ENCODE data around the gene GOLGA1.
A peak's percentile ranks its signal among the peaks of the same experiment; 100 is the strongest.
"Not testable (repeated sequence)": the region's sequence is repeated elsewhere in the genome, so short reads cannot be mapped to it uniquely, and the experiment has no call there.

The GOLGA1 gene

DNA sequence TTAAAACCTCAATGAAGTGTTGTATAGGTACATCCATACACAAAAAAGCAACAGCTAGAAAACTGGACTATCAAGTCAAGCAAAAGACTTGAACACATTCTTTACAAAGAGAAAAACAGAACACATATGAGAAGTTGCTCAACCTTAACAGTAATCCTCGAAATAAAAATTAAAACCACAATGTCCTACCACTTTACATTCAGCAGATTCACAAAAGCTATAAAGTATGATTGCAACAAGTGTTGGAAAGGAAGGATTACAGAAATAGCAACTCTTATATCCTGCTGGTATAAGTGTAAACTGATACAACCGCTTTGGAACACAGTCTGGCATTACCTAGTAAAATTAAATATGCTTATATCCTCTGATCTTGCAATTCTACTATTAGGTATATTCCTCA, 28.5 kb upstream of the GOLGA1 start:
- no peak for DNase-seq (ENCODE audit: low read depth)
- no peak overlapping the region for H3K4me3 ChIP-seq (replicated peaks; ENCODE audit: low read depth, low read length)
- TF ChIP-seq, protein P1, sequence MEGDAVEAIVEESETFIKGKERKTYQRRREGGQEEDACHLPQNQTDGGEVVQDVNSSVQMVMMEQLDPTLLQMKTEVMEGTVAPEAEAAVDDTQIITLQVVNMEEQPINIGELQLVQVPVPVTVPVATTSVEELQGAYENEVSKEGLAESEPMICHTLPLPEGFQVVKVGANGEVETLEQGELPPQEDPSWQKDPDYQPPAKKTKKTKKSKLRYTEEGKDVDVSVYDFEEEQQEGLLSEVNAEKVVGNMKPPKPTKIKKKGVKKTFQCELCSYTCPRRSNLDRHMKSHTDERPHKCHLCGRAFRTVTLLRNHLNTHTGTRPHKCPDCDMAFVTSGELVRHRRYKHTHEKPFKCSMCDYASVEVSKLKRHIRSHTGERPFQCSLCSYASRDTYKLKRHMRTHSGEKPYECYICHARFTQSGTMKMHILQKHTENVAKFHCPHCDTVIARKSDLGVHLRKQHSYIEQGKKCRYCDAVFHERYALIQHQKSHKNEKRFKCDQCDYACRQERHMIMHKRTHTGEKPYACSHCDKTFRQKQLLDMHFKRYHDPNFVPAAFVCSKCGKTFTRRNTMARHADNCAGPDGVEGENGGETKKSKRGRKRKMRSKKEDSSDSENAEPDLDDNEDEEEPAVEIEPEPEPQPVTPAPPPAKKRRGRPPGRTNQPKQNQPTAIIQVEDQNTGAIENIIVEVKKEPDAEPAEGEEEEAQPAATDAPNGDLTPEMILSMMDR (IDR thresholded peaks at IDR 0.05; ENCODE audit: low read length, missing control alignments) = no peak

DNA sequence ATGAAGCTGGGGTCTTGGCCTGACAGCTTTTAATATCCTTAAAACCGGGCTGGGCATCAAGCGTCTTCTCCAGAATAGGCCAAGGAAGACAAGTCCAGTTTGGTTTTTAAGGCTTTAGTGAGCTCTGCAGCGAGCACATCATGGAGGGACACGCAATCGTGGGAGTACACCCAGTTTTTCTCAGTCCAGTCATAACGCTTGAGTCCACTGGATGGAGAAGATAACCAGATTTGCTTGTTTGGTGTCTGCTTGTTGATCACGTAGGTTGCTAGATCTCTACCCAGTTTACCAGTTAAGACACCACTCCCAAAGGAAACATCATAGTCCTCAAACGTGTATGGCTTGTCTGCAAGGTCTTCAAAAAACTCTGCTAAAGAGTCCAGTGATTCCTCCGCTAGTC, 27.4 kb upstream of the GOLGA1 start:
- DNase-seq (ENCODE audit: low read depth) = no peak
- TF ChIP-seq, protein P1 (IDR thresholded peaks at IDR 0.05; ENCODE audit: low read length, missing control alignments) = no peak
- no peak overlapping the region for H3K4me3 ChIP-seq (replicated peaks; ENCODE audit: low read depth, low read length)

DNA sequence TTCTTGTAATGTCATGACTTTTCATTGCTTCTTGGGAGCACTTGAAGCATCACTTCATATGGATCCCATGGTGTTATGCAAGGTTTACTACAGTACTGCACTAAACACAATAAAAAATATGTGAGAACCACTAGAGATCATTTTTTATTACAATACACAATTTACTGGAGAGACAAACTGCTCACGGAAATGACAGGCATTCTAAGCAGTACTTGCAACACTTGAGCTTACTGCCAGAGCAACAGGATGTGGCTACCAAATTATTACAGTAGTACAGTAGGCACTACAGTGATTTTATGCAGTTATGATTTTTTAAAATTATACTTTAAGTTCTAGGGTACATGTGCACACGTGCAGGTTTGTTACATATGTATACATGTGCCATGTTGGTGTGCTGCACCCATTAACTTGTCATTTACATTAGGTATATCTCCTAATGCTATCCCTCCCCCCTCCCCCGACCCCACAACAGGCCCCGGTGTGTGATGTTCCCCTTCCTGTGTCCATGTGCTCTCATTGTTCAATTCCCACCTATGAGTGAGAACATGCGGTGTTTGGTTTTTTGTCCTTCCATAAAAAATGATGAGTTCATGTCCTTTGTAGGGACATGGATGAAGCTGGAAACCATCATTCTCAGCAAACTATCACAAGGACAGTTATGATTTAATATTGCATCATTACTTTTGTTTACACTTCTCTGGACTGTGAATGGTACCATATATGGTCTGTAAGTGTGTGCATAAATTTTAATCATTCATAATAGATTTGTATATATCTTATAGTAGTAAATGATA, 25.1 kb upstream of the GOLGA1 start:
- not testable (repeated sequence) for H3K4me3 ChIP-seq (replicated peaks; ENCODE audit: low read depth, low read length)
- DNase-seq (ENCODE audit: low read depth) = peak; percentile 22

DNA sequence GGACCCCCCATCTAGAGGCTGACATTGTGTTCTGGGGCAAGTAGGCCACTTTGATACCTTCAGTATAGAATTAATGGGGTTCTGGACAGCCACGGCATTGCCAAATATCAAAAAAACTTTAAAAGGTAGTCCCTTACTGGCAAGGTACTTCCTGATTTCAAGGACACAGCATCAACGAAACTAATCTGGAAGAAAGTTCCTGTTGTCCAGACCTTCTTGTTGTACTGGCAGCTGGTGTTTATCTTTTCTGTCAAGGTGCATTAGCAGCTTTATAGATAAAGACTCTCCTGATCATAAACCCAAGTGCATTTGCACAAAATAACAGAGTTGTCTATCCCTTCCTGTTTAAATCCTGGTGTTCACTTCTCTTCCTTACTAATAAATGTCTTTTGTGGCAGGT, 23.7 kb upstream of the GOLGA1 start:
- no peak overlapping the region for H3K4me3 ChIP-seq (replicated peaks; ENCODE audit: low read depth, low read length)
- TF ChIP-seq, protein P1 (IDR thresholded peaks at IDR 0.05; ENCODE audit: low read length, missing control alignments) = no peak
- DNase-seq (ENCODE audit: low read depth) = no peak

DNA sequence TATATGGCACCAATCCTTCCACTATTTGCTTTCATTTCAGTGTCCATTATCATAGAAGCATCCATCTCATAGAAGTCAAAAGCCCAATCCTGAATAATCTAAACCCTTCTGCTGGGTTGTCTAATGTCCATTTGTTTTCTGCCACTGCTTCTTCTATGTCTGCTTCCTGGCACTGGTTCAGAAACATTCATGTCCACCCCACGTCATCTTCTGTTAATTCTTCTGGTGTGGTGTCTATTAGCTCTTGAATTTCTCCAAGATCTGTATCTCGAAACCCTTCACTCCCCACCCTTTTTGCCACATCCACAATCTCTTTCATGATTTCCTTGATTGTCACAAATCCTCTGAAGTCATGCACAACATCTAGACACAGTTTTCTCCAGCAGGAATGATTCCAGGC, 23.2 kb upstream of the GOLGA1 start:
- no peak for DNase-seq (ENCODE audit: low read depth)
- TF ChIP-seq, protein P1 (IDR thresholded peaks at IDR 0.05; ENCODE audit: low read length, missing control alignments) = no peak
- H3K4me3 ChIP-seq (replicated peaks; ENCODE audit: low read depth, low read length) = no peak overlapping the region

DNA sequence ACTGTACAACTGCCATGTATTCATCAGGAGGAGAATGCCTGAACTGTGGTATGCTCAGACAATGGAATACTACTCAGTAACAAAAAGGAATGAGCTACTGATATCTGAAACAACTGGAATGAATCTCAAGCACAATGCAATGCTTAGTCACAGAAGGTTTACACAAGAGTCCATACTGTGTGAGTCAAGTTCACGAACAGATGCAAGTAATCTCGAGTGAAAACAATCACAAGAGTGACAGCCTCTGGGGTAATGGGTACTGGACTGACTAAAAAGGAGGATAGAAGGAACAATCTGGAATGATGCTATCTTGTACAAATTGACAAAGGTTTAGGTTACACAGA, 19.5 kb upstream of the GOLGA1 start:
- TF ChIP-seq, protein P1 (IDR thresholded peaks at IDR 0.05; ENCODE audit: low read length, missing control alignments) = no peak
- peak; percentile 29 for DNase-seq (ENCODE audit: low read depth)
- H3K4me3 ChIP-seq (replicated peaks; ENCODE audit: low read depth, low read length) = no peak overlapping the region

DNA sequence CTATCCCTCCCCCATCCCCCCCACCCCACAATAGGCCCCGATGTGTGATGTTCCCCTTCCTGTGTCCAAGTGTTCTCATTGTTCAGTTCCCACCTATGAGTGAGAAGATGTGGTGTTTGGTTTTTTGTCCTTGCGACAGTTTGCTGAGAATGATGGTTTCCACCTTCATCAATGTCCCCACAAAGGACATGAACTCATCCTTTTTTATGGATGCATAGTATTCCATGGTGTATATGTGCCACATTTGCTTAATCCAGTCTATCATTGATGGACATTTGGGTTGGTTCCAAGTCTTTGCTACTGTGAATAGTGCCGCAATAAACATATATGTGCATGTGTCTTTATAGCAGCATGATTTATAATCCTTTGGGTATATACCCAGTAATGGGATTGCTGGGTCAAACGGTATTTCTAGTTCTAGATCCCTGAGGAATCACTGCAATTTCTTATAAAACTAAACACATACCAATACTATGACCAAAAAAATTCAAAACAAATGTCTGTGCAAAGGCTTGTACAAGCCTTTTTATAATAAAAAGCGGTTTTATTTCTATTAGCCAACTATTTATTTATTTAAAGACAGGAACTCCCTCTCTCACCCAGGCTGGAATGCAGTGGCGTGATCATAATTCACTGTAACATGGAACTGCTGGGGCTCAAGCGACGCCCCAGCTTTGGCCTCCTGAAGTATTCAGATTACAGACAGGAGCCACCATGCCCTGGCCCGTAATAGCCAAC, 19.0 kb upstream of the GOLGA1 start:
- not testable (repeated sequence) for H3K4me3 ChIP-seq (replicated peaks; ENCODE audit: low read depth, low read length); DNase-seq (ENCODE audit: low read depth)

DNA sequence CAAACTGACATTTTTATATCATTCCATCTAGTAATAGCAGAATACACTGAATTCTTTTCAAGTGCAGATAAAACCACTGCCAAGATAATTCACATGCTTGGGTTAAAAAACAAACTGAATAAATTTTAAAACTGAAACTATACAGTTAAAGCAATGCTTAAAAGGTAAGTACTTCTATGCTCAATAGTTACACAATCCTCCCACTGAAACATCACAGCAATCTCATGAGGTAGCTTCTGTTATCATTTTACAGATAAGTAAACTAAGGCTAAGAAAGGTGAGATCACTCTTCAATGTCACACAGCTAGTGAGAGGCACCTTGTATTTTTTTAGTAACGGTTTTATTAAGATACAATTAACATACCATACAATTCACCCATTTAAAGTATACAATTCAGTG, 13.4 kb upstream of the GOLGA1 start:
- no peak for DNase-seq (ENCODE audit: low read depth)
- TF ChIP-seq, protein P1 (IDR thresholded peaks at IDR 0.05; ENCODE audit: low read length, missing control alignments) = no peak
- no peak overlapping the region for H3K4me3 ChIP-seq (replicated peaks; ENCODE audit: low read depth, low read length)

All from fibroblast of pulmonary artery (primary cell).